Natural killer cell (primary cell): ENCODE data around the gene STAT5A. TPM values are rescaled to one million over a fixed set of nuclear protein-coding genes. Genes with fewer than 3 reads are reported as not detected.
A peak's percentile ranks its signal among the peaks of the same experiment; 100 is the strongest.

Experiments
- ATAC-seq, 3 donors: fragments of 150-1000 bp in 2 of 3; fragments of 200-7000 bp in 1 of 3; cut with Tn5 transposase; 1 replicate in 1 of 3; 2 replicates in 2 of 3; pipeline ENCODE4 v1.10.0; 2021; ENCODE audit warnings: mild to moderate bottlenecking in 2 of 3, moderate library complexity in 2 of 3
- DNase-seq, 2 donors: peaks; one replicate each; pipeline versions ENCODE4 v3.0.0 to v3.0.0-alpha.2; 2013 to 2021; ENCODE audit warnings: mixed read lengths in 1 of 2
- H3K27ac ChIP-seq: one replicate; pipeline ENCODE4 v1.5.1; 2013; ENCODE audit warnings: mild to moderate bottlenecking, low read length
- H3K27me3 ChIP-seq: one replicate; pipeline ENCODE4 v1.6.1; 2013; ENCODE audit warnings: low read length; ENCODE audit not compliant: control insufficient read depth, insufficient read depth
- H3K36me3 ChIP-seq: one replicate; pipeline ENCODE4 v1.6.1; 2013; ENCODE audit warnings: low read length; ENCODE audit not compliant: control insufficient read depth, insufficient read depth
- H3K4me1 ChIP-seq: one replicate; pipeline ENCODE4 v1.6.1; 2013; ENCODE audit warnings: low read length; ENCODE audit not compliant: control insufficient read depth, insufficient read depth
- H3K4me3 ChIP-seq: one replicate; pipeline ENCODE4 v1.5.1; 2013; ENCODE audit warnings: low read length
- H3K9me3 ChIP-seq: one replicate; pipeline ENCODE4 v1.6.1; 2013; ENCODE audit warnings: low read length; ENCODE audit not compliant: control insufficient read depth, insufficient read depth
- H3K27ac Mint-ChIP-seq, 2 donors: one replicate each; pipeline ENCODE4 v1.8.0; 2022; ENCODE audit warnings: mild to moderate bottlenecking in 2 of 2, mixed read lengths in 2 of 2, moderate library complexity in 1 of 2
- H3K27me3 Mint-ChIP-seq, 2 donors: one replicate each; pipeline ENCODE4 v1.8.0; 2022; ENCODE audit warnings: low read depth in 2 of 2, mixed read lengths in 2 of 2
- H3K36me3 Mint-ChIP-seq: one replicate; pipeline ENCODE4 v1.8.0; 2022; ENCODE audit warnings: mixed read lengths
- H3K4me1 Mint-ChIP-seq, 2 donors: one replicate each; pipeline ENCODE4 v1.8.0; 2022; ENCODE audit warnings: mixed read lengths in 2 of 2
- H3K4me3 Mint-ChIP-seq: one replicate; pipeline ENCODE4 v1.8.0; 2022; ENCODE audit warnings: mild to moderate bottlenecking, moderate library complexity, mixed read lengths
- H3K9me3 Mint-ChIP-seq, 2 donors: one replicate each; pipeline ENCODE4 v1.8.0; 2022; ENCODE audit warnings: mixed read lengths in 2 of 2
- WGBS: methylation state at CpG from one replicate; pipeline ENCODE4 v1.1.7; 2013; ENCODE audit warnings: missing lambda C conversion rate; ENCODE audit not compliant: insufficient coverage; 5-methylcytosine and 5-hydroxymethylcytosine counted together
- intact Hi-C: fragments of 100-400 bp; cut with micrococcal nuclease; formaldehyde crosslinking; loops from one replicate; pipeline ENCODE4 v1.14.2; 2022
- total RNA-seq, 4 donors: library from RNA; stranded (reverse); fragments of 120-200 nt in 1 of 4; gene quantifications; one replicate each; pipeline versions ENCODE4 v1.2.3 to v1.2.4, GENCODE V29; 2013 to 2022
- TF ChIP-seq, protein P1 (sequence below): fragments of 200-600 bp; IDR thresholded peaks from one replicate; pipeline ENCODE4 v1.8.0; 2022; ENCODE audit warnings: antibody characterized with exemption

The STAT5A gene
- total RNA-seq, 3 donors from 2014 or later (not counting 1 experiment from before 2014, with no cell fraction given), result 112 to 135 (median 117) TPM

DNA sequence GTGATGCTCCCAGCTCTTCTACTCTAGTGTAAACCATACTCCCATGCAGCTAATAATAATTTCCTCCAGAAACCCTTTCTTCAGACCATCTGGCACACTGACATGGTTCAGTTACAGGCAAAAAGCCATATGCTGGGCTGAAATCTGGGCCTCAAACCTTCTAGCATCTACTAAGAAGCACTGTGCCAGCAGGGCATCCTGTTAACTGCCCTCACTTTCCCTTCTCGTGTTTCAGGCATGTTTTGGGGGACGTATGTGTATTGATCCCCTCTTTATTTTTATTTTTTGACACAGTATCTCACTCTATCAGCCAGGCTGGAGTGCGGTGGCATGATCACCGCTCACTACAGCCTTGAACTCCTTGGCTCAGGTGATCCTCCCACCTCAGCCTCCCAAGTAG is 33.3 kb downstream of the STAT5A start:
- intact Hi-C loops, result loop anchor here (5.0 kb wide), 1 partner anchor 66 kb away; the partner anchor contains the start of gene STAT3
- Histone ChIP-seq H3K27ac (no peak overlapping the region), H3K27me3 (no peaks in the 10 kb centered on the region), H3K36me3 (peaks cover 67% of the 10 kb centered on the region), H3K4me1 (peaks cover 14% of the 10 kb centered on the region), H3K9me3 (no peaks in the 10 kb centered on the region), H3K4me3 (no peak overlapping the region)
- no peaks in the 10 kb centered on the region for H3K27me3 Mint-ChIP-seq
- peaks cover 11% of the 10 kb centered on the region for H3K36me3 Mint-ChIP-seq
- DNase-seq (no peak), ATAC-seq (no peak)
- peaks cover 14 to 20% of the 10 kb centered on the region in 2 donors for H3K4me1 Mint-ChIP-seq
- TF ChIP-seq, protein P1, sequence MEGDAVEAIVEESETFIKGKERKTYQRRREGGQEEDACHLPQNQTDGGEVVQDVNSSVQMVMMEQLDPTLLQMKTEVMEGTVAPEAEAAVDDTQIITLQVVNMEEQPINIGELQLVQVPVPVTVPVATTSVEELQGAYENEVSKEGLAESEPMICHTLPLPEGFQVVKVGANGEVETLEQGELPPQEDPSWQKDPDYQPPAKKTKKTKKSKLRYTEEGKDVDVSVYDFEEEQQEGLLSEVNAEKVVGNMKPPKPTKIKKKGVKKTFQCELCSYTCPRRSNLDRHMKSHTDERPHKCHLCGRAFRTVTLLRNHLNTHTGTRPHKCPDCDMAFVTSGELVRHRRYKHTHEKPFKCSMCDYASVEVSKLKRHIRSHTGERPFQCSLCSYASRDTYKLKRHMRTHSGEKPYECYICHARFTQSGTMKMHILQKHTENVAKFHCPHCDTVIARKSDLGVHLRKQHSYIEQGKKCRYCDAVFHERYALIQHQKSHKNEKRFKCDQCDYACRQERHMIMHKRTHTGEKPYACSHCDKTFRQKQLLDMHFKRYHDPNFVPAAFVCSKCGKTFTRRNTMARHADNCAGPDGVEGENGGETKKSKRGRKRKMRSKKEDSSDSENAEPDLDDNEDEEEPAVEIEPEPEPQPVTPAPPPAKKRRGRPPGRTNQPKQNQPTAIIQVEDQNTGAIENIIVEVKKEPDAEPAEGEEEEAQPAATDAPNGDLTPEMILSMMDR, result no peak
- H3K9me3 Mint-ChIP-seq, result no peaks in the 10 kb centered on the region
- WGBS, result 94% methylated on average over 4 of the region's 4 CpGs
- no peak overlapping the region for H3K27ac Mint-ChIP-seq
- no peak overlapping the region for H3K4me3 Mint-ChIP-seq

DNA sequence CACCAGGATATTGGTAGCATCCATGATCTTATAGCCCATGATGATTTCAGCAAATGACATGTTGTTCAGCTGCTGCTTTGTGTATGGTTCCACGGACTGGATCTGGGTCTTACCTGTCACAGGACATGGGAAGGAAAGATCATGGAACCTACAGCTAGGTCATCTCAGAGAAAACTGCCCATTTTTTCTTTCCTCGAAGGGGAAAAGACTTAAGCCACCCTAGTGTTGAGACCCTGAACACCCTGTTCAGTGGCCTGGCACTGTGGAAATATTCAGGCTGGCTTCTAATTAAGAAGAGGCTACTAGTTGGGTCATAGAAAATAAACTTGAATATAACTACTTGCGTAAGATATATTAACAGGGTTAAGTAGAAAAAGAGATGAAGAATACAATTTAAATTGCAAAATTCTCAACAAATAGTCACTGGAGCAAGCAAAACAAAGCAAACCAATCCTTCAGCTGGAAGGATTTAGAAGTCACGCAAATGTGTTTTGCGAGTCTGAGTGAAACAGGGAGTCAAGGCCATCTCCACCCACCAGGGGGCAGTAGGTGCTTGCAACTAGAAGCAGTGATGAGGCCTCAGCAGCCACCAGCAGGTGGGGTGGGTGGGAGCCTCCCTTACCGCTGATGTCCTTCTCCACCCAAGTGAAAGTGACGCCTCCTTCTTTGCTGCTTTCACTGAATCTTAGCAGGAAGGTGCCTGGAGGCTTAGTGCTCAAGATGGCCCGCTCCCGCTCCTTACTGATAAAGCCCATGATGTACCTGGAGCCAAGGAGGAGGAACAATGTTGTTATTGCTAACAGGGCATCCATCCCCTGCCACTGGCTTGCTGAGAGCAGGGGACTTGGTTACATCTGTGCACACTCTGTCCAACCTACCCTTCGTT is 34.3 kb downstream of the STAT5A start:
- H3K4me1 ChIP-seq, result peaks cover 14% of the 10 kb centered on the region
- H3K9me3 ChIP-seq, result no peaks in the 10 kb centered on the region
- no peak overlapping the region for H3K27ac ChIP-seq
- peak overlapping the region in 1 of 2 donors; percentile 31 for H3K27ac Mint-ChIP-seq
- H3K36me3 Mint-ChIP-seq, result peaks cover 11% of the 10 kb centered on the region
- no peaks in the 10 kb centered on the region for H3K27me3 Mint-ChIP-seq
- peaks cover 14 to 20% of the 10 kb centered on the region in 2 donors for H3K4me1 Mint-ChIP-seq
- ATAC-seq (peak; percentile 99), DNase-seq (peak; percentile 91 to 98)
- intact Hi-C loops, result loop anchor here (1.0 to 5.0 kb wide), 4 partner anchors 65 to 205 kb away; partner anchors contain the start of gene STAT3
- H3K4me3 ChIP-seq, result no peak overlapping the region
- 38% methylated on average over 9 of the region's 10 CpGs for WGBS
- H3K9me3 Mint-ChIP-seq, result no peaks in the 10 kb centered on the region
- TF ChIP-seq, protein P1, result peak; percentile 100
- no peaks in the 10 kb centered on the region for H3K27me3 ChIP-seq
- H3K36me3 ChIP-seq, result peaks cover 66% of the 10 kb centered on the region
- H3K4me3 Mint-ChIP-seq, result no peak overlapping the region

DNA sequence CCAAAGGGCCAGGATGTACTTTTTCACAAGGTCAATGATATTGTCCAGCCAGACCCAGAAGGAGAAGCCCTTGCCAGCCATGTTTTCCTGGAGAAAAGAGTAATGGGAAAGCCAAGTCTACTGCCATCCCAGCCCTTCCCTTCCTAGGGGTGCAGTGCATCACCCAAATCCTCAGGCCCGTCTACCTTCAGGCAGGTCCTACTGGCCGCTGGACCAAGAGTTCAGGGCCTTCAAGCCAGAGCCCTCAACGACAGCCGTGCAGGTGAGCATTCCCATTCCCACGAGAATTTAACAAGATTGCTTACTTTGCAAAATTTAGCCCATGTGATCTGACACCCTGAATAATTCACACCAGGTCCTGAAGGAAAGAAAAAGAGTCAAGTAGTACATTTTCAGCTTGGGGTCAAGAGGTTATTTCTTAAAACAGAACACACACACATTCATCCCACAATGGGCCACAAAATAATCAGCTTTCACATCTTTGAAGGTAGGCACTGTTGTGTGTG is 35.0 kb downstream of the STAT5A start:
- WGBS, result 97% methylated on average over 5 of the region's 5 CpGs
- intact Hi-C loops, result loop anchor here (1.0 to 5.0 kb wide), 4 partner anchors 64 to 204 kb away; partner anchors contain the start of gene STAT3
- Mint-ChIP-seq H3K4me1 (peaks cover 14 to 20% of the 10 kb centered on the region in 2 donors), H3K36me3 (peaks cover 11% of the 10 kb centered on the region), H3K9me3 (no peaks in the 10 kb centered on the region), H3K27ac (peak overlapping the region in 1 of 2 donors; percentile 31), H3K4me3 (no peak overlapping the region), H3K27me3 (no peaks in the 10 kb centered on the region)
- TF ChIP-seq, protein P1, result no peak
- H3K27me3 ChIP-seq, result no peaks in the 10 kb centered on the region
- H3K4me1 ChIP-seq, result peaks cover 14% of the 10 kb centered on the region
- no peak for ATAC-seq
- H3K27ac ChIP-seq, result no peak overlapping the region
- H3K36me3 ChIP-seq, result peaks cover 62% of the 10 kb centered on the region
- H3K9me3 ChIP-seq, result no peaks in the 10 kb centered on the region
- DNase-seq, result no peak
- H3K4me3 ChIP-seq, result no peak overlapping the region
